ENCODE results near the gene CFAP46.

The CFAP46 gene

DNA sequence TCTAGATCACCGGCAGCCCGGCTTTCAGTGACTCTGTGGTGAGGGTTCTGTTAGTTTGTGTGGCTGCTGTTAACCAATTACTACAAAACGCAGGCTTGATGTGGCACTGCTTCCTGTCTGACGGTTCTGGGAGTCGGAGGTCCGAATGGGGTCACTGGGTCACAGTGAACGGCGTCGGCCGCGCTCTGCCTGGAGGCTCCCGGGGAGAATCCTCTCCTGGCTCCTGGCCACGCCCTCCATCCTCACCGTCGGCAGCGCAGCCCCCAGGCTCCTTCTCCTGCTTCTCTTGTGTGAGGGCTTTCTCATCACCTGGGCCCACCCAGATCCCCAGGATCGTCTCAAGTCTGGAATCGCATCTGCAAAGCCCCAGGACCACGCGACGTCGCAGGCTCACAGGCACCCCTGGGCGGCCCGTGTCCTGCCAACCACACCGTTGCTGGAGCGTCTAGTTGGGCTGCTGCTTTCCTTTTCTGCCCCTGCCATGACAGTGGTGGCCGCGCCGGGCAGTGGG, 124.6 kb downstream of the CFAP46 start:
- no peak for DNase-seq

DNA sequence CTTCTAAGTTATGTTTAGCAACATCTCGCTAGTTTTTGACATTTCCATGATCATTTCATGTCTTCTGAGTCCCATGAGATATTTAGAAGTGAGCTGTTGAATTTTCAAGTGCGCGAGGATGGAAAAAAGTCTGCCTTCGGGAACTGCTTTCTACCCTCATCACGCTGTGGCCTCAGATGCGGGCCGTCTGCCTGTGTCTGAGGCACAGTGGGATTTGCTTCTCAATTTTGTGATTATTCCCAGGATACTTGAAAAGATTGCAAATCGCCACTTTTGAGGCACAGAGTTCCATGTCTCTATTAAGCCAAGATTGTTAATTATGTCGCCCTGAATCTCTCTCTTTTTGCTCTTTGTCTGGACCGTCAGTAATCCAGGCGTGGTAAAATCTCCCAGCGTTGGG, 125.7 kb downstream of the CFAP46 start:
- DNase-seq: no peak

DNA sequence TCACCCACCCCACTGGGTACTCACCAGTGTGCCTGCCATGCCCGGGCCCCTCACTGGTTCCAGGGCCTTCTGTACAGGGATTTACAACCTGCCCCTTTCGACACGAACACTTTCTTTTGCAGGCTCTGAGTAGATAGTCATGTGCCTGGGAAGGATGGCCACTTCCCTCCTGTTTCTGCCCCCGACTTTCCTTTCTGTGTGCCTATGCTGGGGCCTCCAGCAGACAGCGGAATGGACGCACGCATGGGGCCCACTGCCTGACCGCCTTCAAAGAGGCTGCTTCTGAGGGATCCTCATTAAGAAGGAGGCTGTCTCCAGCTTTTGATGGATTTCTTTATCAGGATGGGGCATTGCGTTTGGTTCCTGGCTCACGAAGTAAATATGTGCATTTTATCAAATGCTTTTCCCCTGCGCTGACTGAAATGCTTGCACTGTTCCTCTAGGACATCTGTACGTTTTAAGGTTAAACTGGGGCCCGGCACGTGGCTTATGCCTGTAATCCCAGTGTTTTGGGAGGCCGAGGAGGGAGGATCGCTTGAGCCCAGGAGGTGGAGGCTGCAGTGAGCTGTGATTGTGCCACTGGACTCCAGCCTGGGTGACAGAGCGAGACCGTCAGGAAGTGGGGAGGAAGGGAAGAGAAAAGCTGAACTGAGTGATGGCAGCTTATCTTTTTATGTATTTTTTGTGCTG, 127.1 kb downstream of the CFAP46 start:
- no peak for DNase-seq

DNA sequence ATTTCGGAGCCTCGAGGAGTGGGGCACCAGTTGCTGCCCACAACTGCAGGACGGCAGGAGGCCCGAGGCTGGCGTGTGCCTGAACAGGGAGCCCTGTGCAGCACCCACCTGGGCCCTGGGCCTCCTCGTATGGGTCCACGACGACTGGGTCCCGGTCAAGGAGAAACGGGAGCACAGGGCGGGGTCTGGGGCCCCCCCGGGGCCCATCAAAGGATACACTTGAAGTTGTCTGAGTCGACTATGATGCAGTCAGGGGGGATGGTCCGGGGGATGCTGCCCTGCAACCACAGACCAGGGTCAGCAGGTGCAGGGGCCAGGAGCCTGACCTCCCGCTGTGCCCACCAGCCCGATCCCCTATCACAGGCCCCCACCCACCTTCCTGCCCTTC, 127.9 kb downstream of the CFAP46 start:
- DNase-seq: no peak

DNA sequence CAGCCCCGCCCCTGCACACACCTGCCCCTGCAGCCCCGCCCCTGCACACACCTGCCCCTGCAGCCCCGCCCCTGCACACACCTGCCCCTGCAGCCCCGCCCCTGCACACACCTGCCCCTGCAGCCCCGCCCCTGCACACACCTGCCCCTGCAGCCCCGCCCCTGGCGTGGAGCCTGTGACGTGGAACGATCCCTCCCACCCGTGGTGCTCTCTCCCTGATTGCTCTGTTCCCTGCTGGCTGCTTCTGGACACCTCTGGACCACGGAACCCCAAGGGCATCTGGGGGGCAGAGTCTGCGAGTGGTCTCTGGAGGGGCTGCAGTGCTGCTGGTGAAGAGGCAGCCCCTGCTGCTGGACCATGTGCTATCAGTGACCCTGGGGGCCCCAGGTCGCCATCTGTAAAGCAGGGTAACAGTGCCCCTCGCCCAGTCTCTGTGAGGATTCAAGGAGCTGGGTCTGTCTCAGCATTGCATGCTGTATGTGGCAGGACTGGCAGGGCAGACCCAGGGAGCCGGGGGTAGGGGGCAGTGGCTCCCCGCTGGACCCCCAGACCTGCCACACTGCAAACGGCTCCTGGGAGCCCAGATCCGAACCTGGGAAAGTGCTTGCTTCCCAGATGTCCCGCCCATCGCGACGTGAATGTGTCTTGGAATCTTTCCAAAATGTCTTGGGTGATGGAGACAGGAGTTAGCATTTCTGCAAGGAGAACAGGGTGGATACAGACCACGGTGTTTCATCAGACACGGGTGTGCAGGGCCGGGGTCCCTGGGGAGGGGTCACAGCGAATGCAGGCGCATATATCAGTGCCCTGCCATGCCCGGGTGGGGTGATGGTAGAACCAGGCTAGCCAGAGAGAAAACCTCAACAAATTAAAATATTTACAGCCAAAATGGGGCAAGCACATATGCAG, 128.6 kb downstream of the CFAP46 start:
- no peak for DNase-seq

DNA sequence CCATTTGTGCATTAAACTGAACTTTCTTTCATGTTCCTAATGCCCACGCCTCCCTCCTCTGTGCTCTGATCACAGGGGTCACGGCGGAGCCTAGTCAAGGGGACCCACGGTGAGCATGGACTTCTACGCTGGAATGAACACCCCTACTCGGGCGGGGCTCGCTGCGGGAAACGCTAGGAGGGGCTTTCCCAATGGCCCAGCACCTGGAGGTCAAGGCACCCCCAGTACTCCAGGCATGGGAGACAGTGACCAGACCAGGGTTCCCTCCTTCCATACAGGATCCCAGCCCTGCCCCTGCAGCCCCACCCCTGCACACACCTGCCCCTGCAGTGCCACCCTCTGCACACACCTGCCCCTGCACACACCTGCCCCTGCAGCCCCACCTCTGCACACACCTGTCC, 129.4 kb downstream of the CFAP46 start:
- DNase-seq: no peak

DNA sequence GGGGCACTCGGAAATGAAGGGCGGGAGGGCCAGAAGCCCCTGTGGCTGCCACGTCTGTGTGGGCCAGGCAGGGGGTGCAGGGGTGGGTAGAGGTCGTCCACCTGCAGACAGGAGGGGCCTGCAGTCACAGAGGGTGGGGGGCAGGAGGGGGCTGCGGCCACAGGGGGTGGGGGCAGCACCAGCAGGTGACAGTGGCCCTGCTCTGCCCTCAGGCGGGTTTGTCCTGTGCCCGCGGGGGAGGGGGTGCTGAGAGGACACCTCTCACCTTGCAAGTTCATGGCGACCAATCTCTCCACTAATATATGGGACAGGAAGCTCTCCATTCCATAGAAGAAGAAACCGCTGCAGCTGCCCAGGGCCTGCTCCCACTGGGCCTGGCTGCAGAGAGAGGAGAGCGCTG, 129.8 kb downstream of the CFAP46 start:
- DNase-seq: no peak

DNA sequence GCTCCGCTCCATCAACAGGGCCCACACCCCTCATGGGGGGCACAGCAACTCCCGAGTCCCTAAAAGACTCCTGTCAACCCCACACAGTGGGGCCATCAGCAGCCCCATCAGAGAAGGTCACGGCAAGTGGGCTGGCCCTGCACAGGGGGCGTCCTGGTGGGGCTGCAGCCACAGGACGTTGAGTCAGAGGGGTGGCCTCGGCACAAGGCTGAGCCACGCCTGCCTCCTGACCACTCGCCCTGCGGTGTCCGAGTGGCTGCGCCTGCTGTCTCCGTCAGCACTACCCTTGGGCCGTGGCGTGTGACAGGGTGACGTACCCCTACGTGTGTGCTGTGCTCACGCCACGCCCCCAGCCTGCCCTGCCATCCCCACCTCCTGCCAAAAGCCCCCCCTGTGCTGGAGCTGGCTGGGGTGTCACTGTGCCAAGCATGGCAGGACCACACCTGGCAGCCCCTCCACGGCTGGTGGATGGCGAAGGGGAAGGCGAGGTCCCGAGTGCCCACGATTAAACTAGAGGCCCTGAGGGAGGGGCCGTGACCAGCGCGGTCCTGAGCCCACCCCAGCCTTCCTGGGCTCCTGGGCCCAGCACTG, 130.4 kb downstream of the CFAP46 start:
- DNase-seq: no peak

DNA sequence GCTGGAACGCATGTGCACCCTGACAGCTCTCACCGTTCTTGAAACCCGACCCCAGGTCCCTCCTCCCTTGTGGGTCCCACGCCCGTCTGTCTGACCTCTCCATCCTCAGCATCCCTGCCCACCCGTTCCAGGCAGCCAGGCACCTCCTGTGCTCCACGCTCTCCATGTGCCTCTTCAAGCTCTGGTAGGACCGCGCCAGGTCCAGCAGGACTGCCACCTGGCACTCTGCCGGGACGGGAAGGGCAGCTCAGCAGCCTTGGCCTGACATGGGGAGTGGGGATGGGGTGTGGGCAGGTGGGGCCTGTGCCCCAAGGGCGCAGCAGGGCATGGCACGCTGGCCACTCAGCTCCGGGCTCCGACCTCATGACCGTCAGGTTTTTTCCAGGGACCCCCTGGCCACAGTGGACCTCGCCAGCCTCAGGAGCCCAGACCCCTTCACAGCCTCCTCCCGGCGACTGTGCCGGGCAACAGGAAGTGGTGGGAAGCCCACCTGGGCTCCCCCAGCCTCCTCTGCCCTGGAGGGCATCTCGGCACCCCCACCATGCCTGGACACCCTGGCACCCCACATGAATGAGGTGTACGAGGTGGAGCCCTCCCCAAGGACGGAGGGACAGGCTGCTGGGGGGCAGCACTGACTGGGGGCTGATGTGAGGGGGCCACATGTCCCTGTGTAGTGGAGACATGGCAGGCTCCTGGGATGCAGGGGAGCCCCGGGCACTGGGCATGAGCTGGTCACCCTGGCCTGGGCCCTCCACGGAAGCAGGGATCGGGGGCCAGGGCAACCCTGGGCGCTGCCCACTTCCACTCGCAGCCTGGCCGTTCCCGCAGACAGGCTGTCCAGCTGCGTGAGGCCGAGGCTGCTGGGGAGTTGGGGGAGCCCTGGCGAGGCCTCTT, 131.3 kb downstream of the CFAP46 start:
- DNase-seq: no peak

DNA sequence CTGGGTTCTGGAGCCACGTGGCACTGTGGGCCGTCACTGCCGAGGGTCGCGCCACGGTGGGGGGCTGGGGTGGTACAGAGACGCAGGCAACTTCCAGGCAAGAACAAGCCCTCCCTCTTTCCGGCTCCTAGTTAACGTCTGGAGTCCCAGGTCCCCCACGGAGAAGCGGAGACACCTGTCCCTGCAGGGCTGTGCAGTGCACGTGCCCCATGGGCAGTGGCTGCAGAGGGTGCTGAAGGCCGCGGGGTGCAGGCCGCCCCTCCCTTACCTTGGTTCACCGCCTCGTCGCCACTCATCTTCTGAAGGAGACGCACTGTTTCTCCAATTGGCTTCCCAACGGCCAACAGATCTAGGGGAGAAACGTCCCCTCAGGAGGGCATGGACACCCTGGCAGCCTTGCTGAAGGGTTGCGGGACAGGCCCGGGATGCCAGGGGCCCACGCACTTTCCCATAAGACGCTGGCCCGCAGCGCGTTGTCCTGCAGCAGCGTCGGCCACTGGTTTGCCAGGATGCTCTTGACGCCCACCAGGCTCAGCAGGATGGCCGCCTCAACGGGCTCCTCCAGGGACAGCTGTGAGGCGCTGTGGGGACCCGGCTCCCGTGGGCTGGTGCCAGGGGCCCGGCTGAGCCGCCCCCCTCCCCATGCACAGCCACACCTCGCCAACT, 132.1 kb downstream of the CFAP46 start:
- no peak for DNase-seq

DNA sequence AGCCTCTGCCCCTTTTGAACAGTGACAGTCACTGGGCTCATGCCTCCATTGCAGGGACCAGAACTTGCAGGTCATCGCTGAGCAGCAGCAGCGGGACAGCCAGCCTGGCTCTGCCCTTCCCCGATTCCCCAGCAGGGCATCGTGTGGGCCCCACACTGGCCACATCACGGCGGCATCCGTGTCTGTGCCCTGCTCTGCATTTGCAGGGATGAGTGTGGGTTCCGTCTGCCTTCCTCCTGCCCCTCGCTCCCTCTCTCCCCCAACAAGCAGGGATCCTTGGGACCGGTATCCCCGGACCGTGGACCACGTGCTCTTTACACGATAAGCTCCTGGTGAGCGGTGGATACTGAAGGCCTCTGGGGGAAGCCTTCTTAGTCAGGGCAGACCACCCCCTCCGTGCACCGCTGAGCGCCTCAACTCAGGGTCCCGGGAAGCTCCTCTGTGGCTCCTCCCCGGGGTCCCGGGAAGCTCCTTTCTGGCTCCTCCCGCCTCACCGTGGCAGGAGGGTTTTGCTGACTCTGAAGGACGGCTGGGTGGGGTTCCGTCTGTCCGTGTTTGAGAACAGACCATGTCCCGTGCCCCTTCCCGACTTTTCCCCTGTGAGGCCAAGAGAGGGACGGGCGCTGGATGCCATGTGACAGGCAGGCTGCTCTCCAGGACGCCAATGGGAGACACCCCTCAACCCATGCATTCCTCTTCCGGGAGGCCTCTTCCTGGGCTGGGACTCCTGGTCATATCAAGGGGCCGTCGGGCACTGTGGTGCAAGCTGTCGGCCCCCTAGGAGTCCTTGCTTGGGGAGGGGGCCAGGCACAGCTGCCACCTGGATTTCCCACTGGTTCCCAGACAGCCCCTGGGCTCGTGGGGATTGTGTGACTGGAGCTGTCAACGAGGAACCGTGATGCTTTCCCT, 132.9 kb downstream of the CFAP46 start:
- no peak for DNase-seq

DNA sequence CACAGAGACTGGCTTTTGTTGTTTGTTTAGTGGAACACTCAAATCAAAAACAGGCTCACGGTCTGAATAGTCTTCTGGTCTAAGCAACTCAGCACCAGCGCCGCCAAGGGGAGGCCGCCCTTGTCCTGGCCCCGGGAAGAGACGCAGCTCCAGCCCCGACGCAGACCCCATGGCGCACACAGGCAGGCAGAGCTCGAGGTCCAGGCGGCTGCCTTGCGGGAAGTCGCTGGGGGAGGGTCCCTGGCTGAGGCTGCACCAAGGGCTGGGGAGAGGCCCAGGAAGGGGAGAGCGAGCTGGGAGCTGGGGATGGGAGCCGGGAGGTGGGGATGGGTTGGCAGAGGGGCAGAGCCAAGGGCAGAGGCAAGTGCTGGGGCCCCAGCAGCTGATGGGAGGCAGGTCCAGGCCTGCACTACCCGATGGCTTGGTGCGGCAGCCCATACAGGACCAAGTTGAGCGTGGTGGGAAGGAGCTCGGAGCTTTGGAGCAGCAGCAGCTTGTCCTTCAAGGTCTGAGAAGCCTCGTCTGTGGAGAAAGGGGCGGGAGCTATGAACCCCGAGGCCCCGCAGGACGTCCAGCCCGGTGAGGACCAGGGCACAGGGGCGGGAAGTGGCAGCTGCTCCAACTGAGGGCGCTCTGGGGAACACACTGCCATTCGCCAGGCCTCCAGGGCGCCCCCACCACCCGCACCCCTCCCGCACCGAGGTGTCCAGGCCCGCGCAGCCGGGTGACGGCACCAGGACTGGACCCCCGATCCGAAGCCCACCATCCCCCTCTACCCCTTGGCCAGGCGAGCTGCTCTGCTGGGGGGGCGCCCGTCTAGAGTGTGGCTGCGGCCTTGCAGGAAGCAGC, 133.8 kb downstream of the CFAP46 start:
- DNase-seq: no peak

DNA sequence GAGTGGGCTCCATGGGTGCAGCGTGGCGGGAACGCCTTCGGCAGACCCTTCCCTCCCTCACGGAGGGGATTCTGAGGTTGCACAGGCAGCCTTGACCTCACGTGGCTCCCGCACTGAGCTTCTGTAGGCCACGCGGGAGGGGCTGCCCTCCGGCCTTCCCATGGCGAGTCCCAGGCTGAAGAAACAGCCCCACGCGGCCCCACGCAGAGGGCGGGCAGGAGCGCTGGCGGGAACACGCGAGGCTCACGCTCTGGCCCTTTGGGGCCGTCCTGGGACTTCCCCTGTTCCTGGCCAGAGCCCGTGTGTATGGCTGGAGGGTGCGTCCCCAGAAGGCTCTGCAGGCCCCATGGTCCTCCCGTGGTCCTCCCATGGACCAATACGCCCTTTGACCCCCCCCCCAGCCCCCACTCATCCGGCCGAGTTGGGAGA, 134.7 kb downstream of the CFAP46 start:
- DNase-seq: no peak

DNA sequence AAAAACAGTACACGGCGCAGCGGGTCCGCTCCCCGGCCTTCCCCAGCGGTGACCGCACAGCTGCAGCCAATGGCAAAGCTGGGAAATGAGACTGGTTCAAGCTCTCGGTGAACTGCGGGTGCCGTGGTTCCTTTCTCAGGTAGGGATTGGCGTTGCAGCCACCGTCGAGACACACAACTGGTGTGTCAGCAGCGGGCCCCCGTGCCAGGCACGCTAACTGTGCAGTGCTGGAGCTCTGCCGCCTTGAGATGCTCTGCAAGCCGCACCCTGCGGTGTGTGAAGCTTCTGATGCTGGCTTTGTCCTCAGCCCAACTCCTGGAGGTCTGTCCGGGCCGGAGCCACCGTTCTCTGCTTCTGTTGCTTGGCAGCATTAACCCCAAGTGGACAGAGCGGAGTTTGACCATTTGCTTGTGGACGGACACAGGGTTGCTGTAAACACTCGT, 135.8 kb downstream of the CFAP46 start:
- no peak for DNase-seq

DNA sequence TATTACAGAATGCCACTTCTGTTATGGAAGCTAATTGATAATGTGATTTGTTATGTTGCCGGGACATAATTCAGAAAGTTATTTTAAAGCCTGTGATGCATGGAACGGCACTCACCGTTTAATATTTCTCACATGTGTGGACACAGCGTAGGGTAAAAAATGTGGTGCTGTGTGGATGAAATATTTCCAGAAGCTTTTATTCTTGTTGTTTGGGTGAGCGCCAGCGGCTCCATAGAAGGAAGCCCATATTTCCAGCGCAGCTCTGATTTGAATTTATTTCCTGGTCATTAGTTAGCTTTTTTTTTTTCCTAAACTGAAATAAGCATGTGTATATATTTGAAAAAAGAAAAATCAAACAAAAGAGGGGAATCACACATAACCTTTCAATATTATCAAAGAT, 136.3 kb downstream of the CFAP46 start:
- no peak for DNase-seq

DNA sequence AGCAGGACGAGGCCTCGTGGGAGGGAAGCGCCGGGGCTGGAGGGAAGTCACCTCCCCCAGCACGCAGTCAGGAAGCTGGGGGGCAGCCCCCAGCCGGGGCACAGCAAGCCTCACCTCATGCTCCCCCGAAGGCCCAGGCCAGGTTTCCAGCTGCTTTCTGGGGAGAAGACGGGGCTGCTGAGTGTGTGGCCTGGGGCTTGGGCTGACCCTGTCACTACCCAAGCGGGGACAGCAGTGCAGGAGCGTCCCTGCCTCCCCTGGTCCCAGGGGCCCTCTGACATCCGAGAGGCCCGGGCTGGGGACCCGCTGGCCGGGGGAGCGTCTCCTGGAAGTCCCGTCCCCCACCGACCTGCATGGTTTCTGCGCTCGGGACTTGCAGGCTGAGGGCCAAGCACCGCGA, 136.8 kb downstream of the CFAP46 start:
- DNase-seq: no peak

DNA sequence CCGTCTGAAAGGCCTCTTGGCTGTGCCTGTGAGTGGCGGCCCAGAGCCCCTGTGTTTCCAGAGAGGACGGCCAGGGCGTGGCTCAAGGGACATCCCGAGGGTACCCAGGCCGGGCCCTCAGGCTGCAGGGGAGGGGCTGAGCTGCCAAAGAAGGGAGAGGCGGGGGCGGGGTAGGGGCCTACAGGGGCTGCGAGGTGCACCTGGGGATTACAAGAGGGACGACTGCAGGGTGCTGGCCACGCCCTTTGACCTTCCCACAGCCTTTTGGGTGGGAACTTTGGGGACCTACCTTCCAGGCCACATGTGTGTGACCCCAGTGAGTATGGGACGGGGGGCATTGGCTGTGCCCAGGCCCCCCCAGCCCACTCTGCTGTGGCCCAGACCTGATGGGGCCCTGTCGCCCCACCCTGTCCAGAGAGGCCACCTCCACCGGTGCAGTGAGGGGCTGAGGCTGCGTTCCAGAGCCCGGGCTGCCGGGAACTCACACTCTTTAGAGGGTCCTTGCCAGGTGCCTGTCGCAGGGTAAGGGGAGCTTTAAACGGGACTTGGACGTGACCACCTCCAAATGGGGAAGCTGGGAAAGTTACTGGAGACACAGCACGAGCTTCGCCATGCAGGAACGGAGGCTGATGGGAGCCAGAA, 137.5 kb downstream of the CFAP46 start:
- DNase-seq: no peak

DNA sequence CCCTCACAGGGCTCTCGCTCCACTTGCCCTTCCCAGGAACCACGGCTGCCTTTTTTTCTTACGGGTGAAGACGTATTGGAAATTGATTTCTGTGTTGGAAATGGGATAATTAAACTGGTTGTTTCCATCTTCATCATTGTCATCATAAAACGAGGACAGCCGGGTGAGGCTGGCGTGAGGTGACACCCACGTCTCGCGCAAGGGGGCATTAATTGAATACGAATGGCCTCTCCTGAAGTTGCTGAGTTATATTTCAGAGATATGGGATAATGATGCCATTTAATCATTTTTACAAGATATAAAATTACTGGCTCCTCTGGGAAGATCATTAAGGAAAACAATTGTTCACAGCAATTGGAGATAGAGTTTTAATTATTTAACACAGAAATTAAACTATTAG, 138.1 kb downstream of the CFAP46 start:
- DNase-seq: no peak

DNA sequence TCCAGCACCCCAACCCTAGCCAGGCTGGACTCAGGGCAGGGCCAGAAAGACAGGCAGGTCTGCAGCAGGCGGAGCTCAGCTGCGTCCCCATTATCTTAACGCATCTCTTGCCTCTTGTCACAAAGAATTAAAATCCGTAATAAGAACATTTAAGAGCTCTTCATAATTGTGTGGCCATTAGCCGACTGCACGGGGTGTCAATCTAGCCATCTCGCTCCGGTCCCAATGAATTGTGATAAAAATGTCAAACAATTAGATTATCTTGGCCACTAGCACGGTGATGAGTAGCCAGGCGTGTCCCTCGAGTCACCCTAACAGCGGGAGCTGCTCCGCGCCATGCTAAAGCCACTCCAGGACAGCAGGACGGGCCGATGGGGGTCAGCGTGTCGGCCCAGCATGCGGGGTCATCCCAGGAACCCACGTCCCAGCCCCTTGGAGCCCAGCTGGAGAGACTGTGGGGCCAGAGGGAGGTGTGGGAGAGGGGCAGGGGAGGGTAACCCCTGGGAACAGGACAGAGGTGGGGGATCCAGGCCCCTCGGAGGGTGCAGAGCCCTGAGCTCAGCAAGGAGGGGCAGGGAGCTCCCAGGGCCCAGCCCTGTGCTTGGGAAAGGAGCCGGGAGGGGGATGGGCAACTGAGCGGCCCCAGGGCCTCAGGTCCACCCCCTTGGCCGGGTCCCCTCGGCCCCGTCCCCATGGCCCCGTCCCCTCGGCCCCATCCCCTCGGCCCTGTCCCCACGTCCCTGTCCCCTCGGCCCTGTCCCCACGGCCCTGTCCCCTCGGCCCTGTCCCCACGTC, 138.8 kb downstream of the CFAP46 start:
- DNase-seq: no peak
